Measurements from ENCODE around the gene CRYBG2.

DNA sequence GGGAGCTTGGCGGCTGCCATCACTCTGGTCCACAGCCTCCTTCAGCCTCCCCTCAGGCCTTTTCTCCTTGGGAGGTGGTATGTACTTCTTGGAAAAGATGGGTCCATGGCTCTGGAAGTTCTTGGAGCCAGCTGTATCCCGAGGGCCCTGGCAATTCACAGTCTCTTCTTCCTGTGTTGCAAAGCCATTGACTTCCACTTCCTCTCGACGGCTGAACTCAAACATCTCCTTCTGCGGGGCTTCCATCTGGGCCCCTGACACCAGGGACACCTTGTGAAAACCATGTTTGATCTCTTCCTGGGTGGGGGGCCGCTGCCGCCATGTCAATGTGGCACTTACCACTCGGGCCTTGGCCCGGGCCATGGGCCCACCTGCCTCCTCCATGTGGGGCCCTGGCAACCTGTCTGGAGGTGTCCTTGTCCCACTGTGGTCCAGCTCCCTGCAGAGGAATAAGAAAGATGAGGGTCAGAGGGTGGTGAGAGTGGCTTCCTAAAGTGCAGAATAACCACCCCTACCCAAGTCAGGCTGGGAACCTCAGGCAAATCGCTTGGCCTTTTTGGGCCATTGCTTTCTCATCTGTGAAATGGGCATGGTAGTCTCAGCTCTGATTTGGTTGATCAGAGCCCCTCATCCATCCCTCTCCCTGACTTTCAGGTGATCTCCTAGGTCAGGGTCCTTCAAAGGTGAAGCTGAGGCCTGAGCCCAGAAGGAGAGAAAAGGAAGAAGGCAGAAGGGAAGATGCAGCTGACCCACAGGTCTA lies 7.5 kb downstream of the CRYBG2 start:
- TF ChIP-seq CTCF (IDR thresholded peaks at IDR 0.05) (no peak), ATF2 (CRISPR knock-in tag; IDR thresholded peaks at IDR 0.05; ENCODE audit: borderline replicate concordance, low read depth) (no peak), PRRX2 (CRISPR knock-in tag; IDR thresholded peaks at IDR 0.05) (no peak), ELF4 (CRISPR knock-in tag; IDR thresholded peaks at IDR 0.05; ENCODE audit: low read depth) (no peak), FOXK1 (CRISPR knock-in tag; IDR thresholded peaks at IDR 0.05) (no peak), PRDM15 (CRISPR knock-in tag; IDR thresholded peaks at IDR 0.05) (no peak), IRF2 (CRISPR knock-in tag; IDR thresholded peaks at IDR 0.05; ENCODE audit: borderline replicate concordance, low read depth) (no peak), TEAD4 (CRISPR knock-in tag; IDR thresholded peaks at IDR 0.05) (no peak), GABPB1 (CRISPR knock-in tag; IDR thresholded peaks at IDR 0.05) (no peak), USF1 (CRISPR knock-in tag; IDR thresholded peaks at IDR 0.05) (no peak)
- TF ChIP-seq, protein P1, sequence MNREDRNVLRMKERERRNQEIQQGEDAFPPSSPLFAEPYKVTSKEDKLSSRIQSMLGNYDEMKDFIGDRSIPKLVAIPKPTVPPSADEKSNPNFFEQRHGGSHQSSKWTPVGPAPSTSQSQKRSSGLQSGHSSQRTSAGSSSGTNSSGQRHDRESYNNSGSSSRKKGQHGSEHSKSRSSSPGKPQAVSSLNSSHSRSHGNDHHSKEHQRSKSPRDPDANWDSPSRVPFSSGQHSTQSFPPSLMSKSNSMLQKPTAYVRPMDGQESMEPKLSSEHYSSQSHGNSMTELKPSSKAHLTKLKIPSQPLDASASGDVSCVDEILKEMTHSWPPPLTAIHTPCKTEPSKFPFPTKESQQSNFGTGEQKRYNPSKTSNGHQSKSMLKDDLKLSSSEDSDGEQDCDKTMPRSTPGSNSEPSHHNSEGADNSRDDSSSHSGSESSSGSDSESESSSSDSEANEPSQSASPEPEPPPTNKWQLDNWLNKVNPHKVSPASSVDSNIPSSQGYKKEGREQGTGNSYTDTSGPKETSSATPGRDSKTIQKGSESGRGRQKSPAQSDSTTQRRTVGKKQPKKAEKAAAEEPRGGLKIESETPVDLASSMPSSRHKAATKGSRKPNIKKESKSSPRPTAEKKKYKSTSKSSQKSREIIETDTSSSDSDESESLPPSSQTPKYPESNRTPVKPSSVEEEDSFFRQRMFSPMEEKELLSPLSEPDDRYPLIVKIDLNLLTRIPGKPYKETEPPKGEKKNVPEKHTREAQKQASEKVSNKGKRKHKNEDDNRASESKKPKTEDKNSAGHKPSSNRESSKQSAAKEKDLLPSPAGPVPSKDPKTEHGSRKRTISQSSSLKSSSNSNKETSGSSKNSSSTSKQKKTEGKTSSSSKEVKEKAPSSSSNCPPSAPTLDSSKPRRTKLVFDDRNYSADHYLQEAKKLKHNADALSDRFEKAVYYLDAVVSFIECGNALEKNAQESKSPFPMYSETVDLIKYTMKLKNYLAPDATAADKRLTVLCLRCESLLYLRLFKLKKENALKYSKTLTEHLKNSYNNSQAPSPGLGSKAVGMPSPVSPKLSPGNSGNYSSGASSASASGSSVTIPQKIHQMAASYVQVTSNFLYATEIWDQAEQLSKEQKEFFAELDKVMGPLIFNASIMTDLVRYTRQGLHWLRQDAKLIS (CRISPR knock-in tag; IDR thresholded peaks at IDR 0.05; ENCODE audit: borderline replicate concordance) = no peak
- TF ChIP-seq, protein P2, sequence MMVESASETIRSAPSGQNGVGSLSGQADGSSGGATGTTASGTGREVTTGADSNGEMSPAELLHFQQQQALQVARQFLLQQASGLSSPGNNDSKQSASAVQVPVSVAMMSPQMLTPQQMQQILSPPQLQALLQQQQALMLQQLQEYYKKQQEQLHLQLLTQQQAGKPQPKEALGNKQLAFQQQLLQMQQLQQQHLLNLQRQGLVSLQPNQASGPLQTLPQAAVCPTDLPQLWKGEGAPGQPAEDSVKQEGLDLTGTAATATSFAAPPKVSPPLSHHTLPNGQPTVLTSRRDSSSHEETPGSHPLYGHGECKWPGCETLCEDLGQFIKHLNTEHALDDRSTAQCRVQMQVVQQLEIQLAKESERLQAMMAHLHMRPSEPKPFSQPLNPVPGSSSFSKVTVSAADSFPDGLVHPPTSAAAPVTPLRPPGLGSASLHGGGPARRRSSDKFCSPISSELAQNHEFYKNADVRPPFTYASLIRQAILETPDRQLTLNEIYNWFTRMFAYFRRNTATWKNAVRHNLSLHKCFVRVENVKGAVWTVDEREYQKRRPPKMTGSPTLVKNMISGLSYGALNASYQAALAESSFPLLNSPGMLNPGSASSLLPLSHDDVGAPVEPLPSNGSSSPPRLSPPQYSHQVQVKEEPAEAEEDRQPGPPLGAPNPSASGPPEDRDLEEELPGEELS (CRISPR knock-in tag; IDR thresholded peaks at IDR 0.05) = no peak

Measured in WTC11 (cell line).